Ishikawa (cell line): Measurements from ENCODE around the gene HOXC9.

Experiments used
- EGR1 ChIP-seq: IDR thresholded peaks from 2 replicates; pipeline ENCODE4 v1.6.1; 2012
- EP300 ChIP-seq: IDR thresholded peaks from 2 replicates; pipeline ENCODE4 v1.6.1; 2012; ENCODE audit warnings: borderline replicate concordance
- RAD21 ChIP-seq: IDR thresholded peaks from 2 replicates; pipeline ENCODE4 v1.6.1; 2012; ENCODE audit warnings: low read depth
- TAF1 ChIP-seq: IDR thresholded peaks from 2 replicates; pipeline ENCODE4 v1.6.1; 2012; ENCODE audit warnings: low read depth, mild to moderate bottlenecking
- TCF12 ChIP-seq: IDR thresholded peaks from 2 replicates; pipeline ENCODE4 v1.6.1; 2012; ENCODE audit warnings: low read depth
- YY1 ChIP-seq: IDR thresholded peaks from 2 replicates; pipeline ENCODE4 v1.6.1; 2012; ENCODE audit warnings: low read depth
- ZBTB7A ChIP-seq: IDR thresholded peaks from 2 replicates; pipeline ENCODE4 v1.6.1; 2012; ENCODE audit warnings: low read depth
- TF ChIP-seq, protein P1 (sequence below): IDR thresholded peaks from 2 replicates; pipeline ENCODE4 v1.6.1; 2012; ENCODE audit warnings: low read depth, mild to moderate bottlenecking
- TF ChIP-seq, protein P2 (sequence below): IDR thresholded peaks from 2 replicates; pipeline ENCODE4 v1.6.1; 2012
- TF ChIP-seq, protein P3 (sequence below): IDR thresholded peaks from 2 replicates; pipeline ENCODE4 v1.6.1; 2012

DNA sequence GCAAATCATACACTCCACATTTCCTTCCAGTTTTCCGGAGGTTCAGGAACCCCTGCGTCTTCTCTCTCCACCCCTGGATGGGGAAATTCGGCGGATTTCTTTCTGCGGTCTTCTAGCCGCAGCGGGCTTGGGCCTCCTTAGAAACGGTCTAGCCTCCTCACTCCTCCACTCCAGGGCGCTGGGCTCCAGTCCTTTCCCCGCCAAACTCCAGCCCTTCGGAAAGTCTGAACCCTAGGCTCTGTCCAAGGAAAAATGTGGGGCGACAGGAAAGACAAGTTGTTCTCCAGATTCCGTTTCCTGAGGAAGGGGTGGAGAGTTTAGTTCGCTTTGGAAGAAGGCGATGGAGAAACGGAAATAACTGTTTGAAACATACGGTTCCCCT, 16.4 kb upstream of the HOXC9 start:
- no peak for TF ChIP-seq TAF1
- TF ChIP-seq, protein P1, sequence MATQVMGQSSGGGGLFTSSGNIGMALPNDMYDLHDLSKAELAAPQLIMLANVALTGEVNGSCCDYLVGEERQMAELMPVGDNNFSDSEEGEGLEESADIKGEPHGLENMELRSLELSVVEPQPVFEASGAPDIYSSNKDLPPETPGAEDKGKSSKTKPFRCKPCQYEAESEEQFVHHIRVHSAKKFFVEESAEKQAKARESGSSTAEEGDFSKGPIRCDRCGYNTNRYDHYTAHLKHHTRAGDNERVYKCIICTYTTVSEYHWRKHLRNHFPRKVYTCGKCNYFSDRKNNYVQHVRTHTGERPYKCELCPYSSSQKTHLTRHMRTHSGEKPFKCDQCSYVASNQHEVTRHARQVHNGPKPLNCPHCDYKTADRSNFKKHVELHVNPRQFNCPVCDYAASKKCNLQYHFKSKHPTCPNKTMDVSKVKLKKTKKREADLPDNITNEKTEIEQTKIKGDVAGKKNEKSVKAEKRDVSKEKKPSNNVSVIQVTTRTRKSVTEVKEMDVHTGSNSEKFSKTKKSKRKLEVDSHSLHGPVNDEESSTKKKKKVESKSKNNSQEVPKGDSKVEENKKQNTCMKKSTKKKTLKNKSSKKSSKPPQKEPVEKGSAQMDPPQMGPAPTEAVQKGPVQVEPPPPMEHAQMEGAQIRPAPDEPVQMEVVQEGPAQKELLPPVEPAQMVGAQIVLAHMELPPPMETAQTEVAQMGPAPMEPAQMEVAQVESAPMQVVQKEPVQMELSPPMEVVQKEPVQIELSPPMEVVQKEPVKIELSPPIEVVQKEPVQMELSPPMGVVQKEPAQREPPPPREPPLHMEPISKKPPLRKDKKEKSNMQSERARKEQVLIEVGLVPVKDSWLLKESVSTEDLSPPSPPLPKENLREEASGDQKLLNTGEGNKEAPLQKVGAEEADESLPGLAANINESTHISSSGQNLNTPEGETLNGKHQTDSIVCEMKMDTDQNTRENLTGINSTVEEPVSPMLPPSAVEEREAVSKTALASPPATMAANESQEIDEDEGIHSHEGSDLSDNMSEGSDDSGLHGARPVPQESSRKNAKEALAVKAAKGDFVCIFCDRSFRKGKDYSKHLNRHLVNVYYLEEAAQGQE: no peak
- TF ChIP-seq, protein P2, sequence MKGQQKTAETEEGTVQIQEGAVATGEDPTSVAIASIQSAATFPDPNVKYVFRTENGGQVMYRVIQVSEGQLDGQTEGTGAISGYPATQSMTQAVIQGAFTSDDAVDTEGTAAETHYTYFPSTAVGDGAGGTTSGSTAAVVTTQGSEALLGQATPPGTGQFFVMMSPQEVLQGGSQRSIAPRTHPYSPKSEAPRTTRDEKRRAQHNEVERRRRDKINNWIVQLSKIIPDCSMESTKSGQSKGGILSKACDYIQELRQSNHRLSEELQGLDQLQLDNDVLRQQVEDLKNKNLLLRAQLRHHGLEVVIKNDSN: no peak
- no peak for TF ChIP-seq YY1
- TF ChIP-seq, protein P3, sequence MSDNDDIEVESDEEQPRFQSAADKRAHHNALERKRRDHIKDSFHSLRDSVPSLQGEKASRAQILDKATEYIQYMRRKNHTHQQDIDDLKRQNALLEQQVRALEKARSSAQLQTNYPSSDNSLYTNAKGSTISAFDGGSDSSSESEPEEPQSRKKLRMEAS: no peak
- no peak for TF ChIP-seq EP300
- TF ChIP-seq EGR1: no peak
- no peak for TF ChIP-seq RAD21
- TF ChIP-seq TCF12: no peak
- TF ChIP-seq ZBTB7A: no peak
